NT2/D1 (cell line): ENCODE results near the gene MYBPC3.

Experiments
- DNase-seq: peaks from one replicate; pipeline ENCODE4 v3.0.0-alpha.2; 2011; ENCODE audit warnings: low read depth, low spot score
- H3K27me3 ChIP-seq: 2 replicates; pipeline ENCODE4 v1.6.0; 2011; ENCODE audit warnings: mild to moderate bottlenecking; ENCODE audit not compliant: insufficient read length, insufficient read depth
- H3K36me3 ChIP-seq: 2 replicates; pipeline ENCODE4 v1.6.1; 2011; ENCODE audit warnings: mild to moderate bottlenecking, low read length, mixed read lengths; ENCODE audit not compliant: insufficient read depth, insufficient read length
- H3K4me1 ChIP-seq: 2 replicates; pipeline ENCODE4 v1.5.1; 2011; ENCODE audit not compliant: insufficient read depth, insufficient read length
- H3K4me3 ChIP-seq: 2 replicates; pipeline ENCODE4 v1.5.1; 2011; ENCODE audit warnings: low read depth; ENCODE audit not compliant: insufficient read length
- H3K9ac ChIP-seq: 2 replicates; pipeline ENCODE4 v1.6.0; 2011; ENCODE audit warnings: low read depth; ENCODE audit not compliant: insufficient read length
- H3K9me3 ChIP-seq: 2 replicates; pipeline ENCODE4 v1.5.1; 2011; ENCODE audit warnings: mild to moderate bottlenecking, low read length; ENCODE audit not compliant: insufficient read depth
- SUZ12 ChIP-seq: IDR thresholded peaks from 2 replicates; pipeline ENCODE4 v1.6.1; 2011; ENCODE audit not compliant: insufficient read length, insufficient read depth; ENCODE audit errors: extremely low read depth
- YY1 ChIP-seq: IDR thresholded peaks from 2 replicates; pipeline ENCODE4 v1.6.1; 2011; ENCODE audit not compliant: insufficient read length, insufficient read depth
- ZNF274 ChIP-seq: IDR thresholded peaks from 2 replicates; pipeline ENCODE4 v1.6.1; 2011; ENCODE audit warnings: mild to moderate bottlenecking, low read depth, low read length

The MYBPC3 gene

DNA sequence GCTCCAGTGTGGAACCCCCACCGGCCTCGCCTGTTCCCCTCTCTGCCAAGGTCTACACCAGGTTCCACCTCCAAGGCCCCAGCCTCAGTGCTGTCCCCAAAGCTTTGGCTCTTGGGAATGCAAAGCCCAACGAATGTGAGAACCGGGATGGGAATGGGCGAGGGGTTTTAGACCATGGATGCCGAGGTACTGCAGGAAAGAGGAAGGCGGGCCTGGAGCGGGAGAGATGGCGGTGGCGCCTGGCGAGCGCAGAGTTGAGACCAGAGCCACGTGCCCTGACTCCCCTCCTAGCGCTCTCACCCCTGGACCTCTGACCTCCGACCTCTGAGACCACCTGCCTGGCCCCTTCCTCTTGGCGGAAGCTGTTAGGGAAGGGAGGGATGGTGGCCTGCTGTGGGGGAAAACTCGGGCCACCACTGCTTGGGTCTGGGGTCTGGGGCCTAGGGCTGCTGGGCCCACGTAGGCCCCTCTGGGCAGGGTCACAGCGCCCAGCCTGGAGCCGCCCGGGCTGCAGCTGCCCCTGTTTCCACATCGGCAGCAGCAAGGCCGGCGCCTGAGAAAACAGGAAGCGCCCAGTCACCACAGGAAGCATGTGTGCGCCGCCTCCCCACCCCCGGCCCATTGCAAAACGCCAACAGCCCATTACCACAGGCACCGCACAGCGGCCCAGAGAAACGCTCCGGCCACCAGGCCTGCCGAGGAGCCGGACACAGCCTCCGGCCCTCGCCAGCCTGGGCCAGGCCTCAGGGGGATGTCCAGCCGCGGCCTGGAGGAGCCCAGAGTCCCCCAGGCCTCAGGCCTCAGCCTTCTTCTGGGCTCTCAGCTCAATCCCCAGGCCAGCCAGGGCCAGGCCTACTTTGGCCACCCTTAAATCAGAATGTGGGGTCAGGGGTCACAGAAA is 42.1 kb upstream of the MYBPC3 start:
- Histone ChIP-seq H3K27me3 (no peaks in the 10 kb centered on the region), H3K4me3 (no peak overlapping the region), H3K9ac (peak overlapping the region; percentile 36), H3K4me1 (peaks cover 28% of the 10 kb centered on the region), H3K36me3 (no peaks in the 10 kb centered on the region), H3K9me3 (no peaks in the 10 kb centered on the region)
- TF ChIP-seq SUZ12 = no peak
- TF ChIP-seq ZNF274 = no peak
- no peak for TF ChIP-seq YY1
- DNase-seq = no peak

DNA sequence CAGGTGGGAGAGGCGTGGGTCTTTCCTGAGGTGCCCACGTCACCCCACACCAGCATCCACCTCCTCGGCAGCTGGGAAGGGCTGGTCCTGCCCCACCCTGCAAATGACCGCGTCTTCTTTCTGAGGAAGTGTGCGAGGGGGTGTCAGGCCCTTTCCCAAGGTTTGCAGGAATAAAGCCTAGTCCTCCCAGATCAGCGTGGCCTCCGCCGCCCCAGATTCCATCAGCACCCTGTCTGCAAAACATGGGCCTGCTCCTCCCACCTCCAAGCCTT is 41.5 kb upstream of the MYBPC3 start:
- Histone ChIP-seq H3K4me3 (no peak overlapping the region), H3K9ac (peak overlapping the region; percentile 45), H3K36me3 (no peaks in the 10 kb centered on the region), H3K27me3 (no peaks in the 10 kb centered on the region), H3K4me1 (peaks cover 29% of the 10 kb centered on the region), H3K9me3 (no peaks in the 10 kb centered on the region)
- TF ChIP-seq ZNF274 = no peak
- TF ChIP-seq YY1 = no peak
- no peak for TF ChIP-seq SUZ12
- DNase-seq = no peak

DNA sequence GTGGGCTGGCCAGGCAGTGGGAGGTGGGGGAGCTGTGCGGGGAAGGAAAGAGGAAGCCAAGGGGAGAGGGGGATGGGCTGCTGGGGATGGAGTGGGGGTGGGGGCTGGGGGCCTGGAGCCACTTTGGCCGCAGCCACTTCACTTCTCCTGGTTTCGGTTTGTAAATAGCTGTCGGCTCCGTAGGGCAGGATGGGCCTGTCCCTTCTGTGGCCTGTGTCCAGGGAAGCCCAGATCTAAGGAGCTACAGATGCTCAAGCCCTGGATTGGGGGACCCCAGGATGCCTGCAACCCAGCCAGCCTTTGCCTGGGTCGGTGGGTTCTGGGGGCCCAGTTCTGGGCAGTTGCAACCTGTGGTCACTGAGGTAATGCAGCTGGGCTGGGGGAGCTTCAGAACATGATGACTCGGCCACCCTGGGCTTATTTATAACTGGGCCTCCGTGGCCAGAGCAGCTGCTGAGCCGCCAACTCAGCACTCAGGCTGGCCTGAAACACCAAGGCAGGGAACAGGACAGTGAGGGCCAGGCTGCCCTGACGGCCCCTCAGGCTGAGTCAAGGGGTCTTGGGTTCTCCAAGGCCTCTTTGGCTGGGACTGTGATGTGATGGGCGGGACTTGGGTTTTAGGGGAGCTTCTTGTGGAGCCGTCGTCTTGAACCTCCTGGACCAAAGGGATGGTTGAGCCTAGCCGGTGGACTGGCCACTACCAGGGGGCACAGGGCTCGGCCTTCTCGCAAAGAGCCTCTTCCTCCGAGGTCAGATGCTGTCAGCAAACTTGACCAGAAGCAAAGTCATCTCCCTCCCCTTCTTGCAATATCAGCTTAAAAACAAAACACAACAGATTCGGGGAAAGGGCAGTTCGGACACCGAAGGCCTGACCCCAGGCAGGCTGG is 40.9 kb upstream of the MYBPC3 start:
- H3K36me3 ChIP-seq = no peaks in the 10 kb centered on the region
- peak overlapping the region; percentile 45 for H3K9ac ChIP-seq
- H3K4me1 ChIP-seq = peaks cover 30% of the 10 kb centered on the region
- H3K27me3 ChIP-seq = no peaks in the 10 kb centered on the region
- DNase-seq = no peak
- no peak overlapping the region for H3K4me3 ChIP-seq
- no peak for TF ChIP-seq ZNF274
- TF ChIP-seq YY1 = no peak
- no peaks in the 10 kb centered on the region for H3K9me3 ChIP-seq

DNA sequence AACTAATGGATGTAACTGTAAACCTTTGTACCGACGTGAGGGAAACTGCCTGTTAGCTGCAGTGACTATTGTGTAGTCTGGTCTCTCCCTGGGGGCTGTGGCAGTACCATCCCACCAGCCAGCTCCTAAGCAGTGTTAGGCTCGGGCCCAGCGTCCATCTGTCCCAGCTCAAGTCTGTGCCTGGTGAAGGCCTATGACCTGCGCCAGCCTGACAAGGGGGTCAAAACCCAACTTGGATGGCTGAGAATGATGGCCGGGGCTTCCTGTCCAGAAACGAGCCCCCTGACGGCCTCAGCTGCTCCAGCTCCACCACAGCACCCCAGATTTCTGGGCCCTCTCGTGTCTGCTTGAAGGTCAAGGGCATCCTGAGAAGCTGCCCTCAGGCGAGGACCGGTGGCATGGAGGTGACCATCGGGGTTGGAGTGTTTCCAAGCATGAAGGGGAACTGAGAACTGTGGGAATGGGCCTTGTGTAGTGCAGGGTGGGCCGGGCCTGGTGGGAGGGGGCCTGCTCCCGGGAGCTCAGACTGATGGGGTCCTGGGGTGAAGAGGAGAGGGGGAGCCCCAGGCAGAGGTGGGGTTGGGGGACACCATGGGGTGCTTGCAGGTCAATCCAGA is 40.2 kb upstream of the MYBPC3 start:
- Histone ChIP-seq H3K4me3 (no peak overlapping the region), H3K4me1 (peaks cover 33% of the 10 kb centered on the region), H3K36me3 (no peaks in the 10 kb centered on the region), H3K9me3 (no peaks in the 10 kb centered on the region), H3K9ac (no peak overlapping the region), H3K27me3 (no peaks in the 10 kb centered on the region)
- no peak for DNase-seq
- TF ChIP-seq YY1 (no peak), SUZ12 (no peak), ZNF274 (no peak)

DNA sequence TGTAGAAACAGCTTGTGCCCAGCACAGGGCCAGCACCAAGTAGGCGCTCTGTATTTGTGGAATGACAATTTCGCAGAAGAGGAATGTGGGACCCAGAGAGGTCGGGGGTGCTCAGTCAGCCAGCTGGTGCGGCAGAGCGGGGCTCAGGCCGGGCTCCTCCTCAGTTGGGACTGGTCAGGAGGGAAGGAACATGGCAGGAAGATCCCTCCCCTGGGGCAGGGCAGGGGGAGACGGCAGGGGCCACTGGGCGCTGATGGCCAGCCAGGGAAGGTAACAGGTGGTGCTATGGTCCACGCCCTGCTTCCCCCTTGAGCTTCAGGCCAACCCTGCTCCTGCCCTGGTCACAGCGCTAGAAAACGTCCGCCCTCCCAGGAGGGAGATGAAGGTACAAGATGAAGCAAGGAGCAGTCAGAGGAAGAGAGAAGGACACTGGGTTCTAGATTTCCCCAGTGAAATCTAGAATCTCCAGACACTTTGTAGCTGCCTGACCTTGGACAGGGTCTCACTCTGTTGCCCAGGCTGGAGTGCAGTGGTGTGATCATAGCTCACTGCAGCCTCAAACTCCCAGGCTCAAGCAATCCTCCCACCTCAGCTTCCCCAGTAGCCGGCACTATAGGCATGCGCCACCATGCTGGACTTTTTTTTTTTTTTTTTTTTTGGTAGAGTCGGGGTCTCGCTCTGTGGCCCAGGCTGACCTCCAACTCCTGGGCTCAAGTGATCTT is 39.4 kb upstream of the MYBPC3 start:
- Histone ChIP-seq H3K9ac (no peak overlapping the region), H3K4me1 (peaks cover 33% of the 10 kb centered on the region), H3K27me3 (no peaks in the 10 kb centered on the region), H3K9me3 (no peaks in the 10 kb centered on the region), H3K36me3 (no peaks in the 10 kb centered on the region), H3K4me3 (no peak overlapping the region)
- TF ChIP-seq ZNF274 (no peak), YY1 (no peak), SUZ12 (no peak)
- no peak for DNase-seq

DNA sequence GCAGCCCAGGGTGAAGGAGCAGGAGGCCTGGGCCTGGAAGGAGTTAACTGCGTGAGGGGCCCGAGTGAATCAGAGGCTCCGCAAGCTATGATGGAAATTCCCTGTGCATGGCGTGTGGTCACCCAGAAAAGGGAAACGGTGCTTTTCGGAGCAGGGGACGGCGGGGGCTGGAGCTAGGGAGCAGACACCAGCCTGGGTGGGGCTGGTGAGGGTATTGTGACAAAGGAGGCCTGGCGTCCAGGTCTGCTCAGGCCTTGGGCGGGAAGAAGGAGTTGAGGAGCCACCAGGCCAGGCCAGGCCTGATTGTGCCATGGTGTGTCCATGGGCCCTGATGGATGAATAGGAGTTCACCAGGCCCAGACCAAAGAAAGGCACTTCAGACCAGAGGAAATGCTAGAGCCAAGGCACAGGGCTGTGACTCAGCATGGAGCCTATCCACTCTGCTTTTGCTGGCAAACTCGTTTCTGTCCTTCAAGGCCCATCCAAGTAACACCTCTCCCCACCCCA is 38.6 kb upstream of the MYBPC3 start:
- H3K27me3 ChIP-seq = no peaks in the 10 kb centered on the region
- H3K9me3 ChIP-seq = no peaks in the 10 kb centered on the region
- no peaks in the 10 kb centered on the region for H3K36me3 ChIP-seq
- no peak for DNase-seq
- H3K9ac ChIP-seq = no peak overlapping the region
- H3K4me3 ChIP-seq = no peak overlapping the region
- TF ChIP-seq SUZ12 (no peak), YY1 (no peak), ZNF274 (no peak)
- peaks cover 33% of the 10 kb centered on the region for H3K4me1 ChIP-seq

DNA sequence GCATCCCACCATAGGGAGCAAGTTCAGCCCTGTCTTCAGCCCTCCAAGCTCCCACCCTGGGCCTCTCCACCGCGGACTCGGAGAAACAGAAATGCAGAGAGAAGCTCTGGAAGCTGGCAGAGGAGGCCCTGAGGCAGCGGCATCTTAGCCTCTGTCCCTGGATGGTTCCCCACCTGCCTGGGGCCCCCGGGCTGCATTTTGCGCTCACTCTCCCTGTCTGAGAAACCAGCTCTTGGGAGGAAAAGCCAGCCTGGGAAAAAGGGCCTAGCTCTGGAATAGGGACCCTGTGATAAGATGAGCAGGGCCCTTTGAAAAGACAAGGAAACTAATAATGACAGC is 37.9 kb upstream of the MYBPC3 start:
- Histone ChIP-seq H3K4me3 (no peak overlapping the region), H3K36me3 (no peaks in the 10 kb centered on the region), H3K4me1 (peaks cover 32% of the 10 kb centered on the region), H3K27me3 (no peaks in the 10 kb centered on the region), H3K9ac (no peak overlapping the region), H3K9me3 (no peaks in the 10 kb centered on the region)
- no peak for DNase-seq
- no peak for TF ChIP-seq SUZ12
- TF ChIP-seq YY1 = no peak
- TF ChIP-seq ZNF274 = no peak
